HG03097 (cell line): ENCODE measurements around the gene SLC9A8.

Experiments used
- ATAC-seq: cut with Tn5 transposase; IDR thresholded peaks from one replicate; pipeline ENCODE4 v1.9.1; 2021; ENCODE audit not compliant: unreplicated experiment, low FRiP score

SLC9A8 gene

DNA sequence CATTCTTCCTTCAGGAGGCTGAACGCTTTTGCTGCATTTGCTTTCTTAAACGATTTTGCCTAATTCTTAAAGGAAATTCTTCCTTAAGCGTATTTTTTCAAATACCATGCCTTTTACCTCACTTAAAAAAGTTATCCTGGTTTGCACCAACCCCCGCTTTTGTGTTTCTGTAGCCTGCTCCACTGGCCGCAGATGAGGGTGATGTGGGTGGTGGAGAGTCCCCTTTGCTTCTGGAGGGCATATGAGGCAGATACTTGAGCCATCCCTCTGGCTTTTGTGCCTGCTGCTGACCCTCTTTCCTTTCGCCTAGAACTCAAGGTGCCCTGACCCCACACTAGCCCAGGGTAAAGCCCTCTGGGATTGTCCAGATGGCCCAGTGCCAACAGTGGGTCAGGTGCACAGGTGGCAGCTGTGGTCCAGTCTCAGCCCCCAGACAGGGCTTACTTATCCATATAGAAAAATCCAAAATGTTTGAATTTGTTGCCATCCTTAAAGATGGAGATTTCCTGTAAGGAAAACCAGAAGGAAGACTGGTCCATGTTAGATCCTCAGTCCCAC is 58.8 kb downstream of the SLC9A8 start:
- no peak for ATAC-seq

DNA sequence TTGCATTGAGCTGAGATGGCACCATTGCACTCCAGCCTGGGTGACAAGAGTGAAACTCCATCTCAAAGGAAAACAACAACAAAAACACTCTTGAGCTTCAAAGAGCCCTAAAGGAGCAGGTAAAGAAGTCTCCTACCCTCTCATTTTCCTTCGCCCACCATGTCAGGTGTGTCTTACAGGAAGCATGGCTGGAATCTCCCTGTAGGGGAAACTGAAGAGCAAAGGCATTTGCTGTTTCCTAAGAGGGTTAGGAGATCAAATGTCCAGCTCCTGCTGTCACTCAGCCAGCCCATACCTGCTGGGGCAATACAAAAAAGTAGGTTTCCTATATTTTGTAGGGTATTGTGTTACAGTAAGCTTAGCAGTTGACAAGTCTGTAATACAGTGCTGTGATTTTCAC is 59.4 kb downstream of the SLC9A8 start:
- ATAC-seq, result no peak

DNA sequence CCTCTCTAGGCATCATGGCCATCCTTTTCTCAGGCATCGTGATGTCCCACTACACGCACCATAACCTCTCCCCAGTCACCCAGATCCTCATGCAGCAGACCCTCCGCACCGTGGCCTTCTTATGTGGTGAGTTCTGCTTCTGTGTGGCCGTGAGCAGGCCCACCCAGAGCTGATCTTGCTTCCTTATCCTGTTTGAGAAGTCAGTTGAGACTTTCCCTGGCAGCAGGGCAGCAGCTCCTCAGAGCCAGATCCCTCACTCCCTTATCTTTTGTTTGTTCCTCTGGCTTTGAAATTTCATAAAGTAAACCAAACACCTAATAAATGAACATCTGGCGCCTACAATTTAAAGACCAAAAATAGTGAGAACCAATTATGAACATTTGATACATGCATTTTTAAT is 62.1 kb downstream of the SLC9A8 start:
- no peak for ATAC-seq

DNA sequence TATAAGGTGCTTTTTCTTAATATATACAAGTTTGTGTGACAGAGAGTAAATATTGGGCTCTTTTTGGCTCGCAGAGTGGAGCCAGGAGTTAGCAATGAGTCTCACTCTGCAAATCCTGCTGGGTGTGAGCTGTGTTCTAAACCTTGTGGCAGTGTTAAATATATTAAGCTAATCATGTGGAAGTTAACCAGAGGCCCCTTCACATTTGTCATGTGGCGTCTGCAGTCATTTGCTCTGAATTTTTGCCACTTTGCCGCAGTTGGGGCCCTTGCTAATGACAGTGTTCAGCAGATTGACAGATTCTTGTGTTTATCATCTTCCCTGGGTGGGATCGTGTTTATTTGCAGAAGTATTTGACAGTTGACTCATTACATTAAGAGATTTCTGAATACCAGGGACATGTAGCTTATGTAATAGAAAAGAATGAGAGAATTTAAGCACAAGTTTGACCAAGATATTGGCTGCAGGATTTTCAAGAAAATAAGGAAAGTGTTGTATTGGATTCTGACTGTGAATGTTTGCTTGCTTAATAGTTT is 64.8 kb downstream of the SLC9A8 start:
- no peak for ATAC-seq

DNA sequence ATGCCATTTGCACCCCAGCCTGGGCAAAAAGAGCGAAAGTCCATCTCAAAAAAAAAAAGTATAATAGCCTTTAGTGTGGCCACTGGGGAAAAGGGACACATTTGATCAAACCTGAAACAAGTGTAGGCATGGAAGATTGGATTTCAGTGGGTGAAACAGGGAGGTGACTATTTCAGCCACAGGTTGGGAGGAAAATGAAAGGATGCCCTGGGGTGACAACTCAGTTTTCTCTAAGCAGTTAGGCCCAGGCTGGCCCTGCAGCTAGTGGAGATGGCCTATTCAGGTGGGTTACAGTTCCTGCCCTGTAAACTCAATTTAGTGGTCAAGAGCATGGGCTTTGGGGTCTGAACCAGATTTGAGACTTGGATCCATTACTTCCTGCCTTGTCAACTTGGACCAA is 66.3 kb downstream of the SLC9A8 start:
- ATAC-seq, result no peak

DNA sequence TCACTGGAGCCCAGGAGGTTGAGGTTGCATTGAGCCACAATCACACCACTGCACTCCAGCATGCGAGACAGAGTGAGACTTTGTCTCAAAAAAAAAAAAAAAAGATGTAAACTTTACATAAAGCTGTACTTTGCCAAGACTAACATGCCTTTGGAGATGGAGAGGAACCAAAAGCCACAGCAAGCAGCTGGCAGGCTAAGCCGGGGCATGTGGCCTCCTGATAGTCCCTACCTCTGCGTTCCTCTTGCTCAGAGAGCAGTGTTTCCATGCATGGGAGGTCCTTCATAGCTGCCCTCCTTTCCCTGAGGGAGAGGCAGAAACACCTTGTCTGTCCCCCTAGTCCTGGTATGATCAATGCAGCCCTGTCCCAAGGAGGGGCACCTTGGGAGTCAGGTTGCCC is 67.5 kb downstream of the SLC9A8 start:
- ATAC-seq, result no peak

DNA sequence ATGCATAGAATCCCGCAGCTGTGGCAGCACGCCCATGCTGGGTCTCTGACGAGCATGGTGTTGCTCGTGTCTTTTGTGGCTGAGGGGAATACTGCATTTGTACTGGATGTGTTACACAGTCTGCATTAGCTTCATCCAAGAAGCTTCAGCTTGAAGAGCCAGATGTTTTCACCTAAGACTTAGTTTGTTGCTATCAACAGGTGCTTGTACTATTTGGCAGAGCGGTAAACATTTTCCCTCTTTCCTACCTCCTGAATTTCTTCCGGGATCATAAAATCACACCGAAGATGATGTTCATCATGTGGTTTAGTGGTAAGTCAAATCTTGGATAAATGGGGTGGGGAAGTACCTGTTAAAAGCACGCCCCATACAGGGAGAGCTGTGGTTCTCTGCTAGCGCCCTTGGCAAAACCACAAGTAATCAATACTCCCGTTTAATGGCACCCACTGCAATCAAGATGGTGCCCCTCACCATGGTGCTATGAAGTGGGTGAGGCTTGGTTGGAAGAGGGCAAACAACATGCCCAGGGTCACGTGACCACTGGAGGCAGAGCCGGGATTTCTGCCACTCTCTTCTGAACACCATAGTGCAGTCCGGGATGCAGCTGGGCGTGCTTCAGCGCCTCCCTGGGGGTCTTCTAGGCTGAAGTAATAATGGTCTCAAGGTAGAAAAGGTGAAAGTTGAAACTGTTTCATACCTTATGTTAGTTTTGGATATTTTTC is 68.3 kb downstream of the SLC9A8 start:
- no peak for ATAC-seq

DNA sequence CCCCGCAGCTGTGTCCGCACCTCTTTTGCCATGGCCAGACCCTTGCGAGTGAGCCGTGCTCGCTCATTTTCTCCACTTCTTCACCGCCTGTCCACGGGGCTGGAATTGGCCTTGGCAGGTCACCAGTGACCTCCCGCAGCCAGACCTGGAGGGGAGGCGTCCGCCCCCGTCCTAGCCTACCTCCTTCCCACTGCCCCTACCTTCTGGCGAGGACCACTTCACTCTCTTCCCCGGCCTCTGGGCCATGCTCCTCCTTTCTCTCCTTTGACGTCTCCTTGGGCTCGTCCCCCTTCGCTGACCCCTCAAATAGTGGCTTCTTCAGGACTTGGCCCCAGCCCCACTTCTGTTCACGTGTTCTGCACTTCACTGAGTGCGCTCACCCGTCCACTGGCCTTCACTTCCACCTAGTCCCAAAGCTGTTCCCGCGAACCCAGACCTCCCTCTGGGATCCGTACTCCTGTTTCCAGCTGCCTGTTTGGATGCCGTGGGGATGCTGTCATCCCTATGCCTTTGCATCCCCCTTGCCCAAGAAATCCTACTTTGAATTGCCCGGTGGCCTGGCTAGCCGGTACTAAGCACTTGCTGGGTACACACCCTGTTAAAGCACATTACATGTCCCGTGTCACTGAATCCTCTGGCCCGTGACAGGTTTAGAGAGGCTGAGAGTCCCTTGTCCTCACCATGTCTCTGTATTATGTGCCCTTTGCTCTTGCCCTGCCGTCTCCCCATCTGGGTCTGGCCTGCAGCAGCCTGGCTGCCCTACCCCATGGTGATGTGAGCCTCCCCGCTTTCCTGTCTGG is 69.7 kb downstream of the SLC9A8 start:
- no peak for ATAC-seq

DNA sequence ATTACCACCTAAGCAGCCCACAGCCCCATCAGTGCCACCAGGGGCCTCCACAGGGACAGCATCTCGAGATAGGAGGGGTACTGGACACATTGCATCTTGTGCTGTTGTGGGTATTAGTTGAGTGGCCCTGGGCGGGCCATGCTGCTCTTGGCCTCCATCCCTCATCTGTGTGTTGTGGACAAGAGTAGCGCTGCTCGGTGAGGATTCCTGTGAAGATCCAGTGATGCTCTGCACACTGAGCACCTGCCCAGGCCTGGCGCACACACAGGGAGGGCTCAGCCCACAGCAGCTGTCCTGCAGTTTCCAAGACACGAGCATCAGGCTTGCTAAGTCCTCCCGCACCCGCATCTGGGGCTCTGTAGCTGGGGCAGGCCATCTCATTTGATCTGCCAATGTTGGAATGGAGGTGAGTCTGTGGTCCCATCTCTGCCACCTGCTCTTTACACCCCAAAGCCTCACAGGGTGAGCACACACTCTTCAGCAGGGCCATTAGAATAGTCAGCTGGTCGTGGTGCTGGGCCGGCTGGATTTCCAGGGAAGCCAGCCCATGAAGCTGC is 70.7 kb downstream of the SLC9A8 start:
- no peak for ATAC-seq

DNA sequence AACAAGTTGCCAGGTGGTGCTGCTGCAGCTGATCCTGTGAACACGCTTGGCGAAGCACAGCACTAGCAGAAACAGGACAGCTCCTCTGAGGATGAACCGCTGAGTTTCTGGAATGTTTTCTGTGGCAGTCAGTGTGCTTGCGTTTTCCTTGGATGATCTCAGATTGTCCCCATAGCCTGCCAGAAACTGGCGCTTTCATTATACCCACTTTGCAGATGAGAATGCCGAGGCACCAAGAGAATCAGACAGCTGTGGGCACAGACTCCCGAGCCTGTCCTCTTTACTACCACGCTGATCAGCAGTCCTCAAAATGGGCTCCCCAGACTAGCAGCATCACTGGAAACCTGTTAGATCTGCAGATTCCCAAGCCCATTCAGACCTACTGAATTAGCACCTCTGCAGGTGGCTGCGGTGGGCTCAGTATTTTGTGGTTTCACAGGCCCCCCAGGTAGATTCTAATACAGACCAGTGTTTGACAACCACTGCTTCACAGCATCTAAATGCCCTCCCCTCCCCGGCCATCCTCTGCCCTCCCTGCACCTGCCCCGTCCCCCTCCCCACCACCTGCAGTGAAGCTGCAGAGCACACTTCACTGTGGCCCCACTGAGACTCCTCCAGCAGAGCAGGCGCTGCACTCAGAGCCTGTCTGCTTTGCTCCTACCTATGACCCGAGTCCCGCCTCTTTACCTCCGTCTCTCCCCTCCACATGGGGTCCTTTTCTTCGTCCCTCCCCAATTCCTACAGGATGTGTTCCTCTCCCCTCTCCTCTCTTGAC is 73.1 kb downstream of the SLC9A8 start:
- no peak for ATAC-seq

DNA sequence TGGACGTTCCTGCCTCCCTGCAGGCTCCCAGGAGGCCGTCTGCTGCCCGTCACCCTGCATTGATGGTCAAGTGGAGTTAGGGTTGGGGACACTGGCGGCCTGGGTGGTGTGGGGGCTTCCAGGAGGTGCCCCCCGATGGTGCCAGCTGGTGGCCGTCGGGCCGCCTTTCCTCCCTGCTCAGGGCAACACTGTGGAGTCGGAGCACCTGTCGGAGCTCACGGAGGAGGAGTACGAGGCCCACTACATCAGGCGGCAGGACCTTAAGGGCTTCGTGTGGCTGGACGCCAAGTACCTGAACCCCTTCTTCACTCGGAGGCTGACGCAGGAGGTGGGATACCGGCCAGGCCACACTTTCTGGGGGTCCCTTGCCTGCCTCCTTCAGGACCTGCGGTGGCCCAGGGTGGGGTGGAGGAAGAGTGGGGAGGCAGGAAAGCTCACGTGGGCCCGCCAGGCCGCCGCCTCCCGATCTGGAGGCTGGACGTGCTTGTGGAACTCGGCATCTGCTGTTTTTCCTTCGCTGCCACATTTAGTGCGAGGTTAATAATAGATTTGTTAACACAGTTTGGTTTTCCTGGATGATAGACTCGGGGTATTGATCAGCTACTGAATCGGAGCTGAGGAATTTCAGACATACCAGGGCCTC is 74.1 kb downstream of the SLC9A8 start:
- no peak for ATAC-seq

DNA sequence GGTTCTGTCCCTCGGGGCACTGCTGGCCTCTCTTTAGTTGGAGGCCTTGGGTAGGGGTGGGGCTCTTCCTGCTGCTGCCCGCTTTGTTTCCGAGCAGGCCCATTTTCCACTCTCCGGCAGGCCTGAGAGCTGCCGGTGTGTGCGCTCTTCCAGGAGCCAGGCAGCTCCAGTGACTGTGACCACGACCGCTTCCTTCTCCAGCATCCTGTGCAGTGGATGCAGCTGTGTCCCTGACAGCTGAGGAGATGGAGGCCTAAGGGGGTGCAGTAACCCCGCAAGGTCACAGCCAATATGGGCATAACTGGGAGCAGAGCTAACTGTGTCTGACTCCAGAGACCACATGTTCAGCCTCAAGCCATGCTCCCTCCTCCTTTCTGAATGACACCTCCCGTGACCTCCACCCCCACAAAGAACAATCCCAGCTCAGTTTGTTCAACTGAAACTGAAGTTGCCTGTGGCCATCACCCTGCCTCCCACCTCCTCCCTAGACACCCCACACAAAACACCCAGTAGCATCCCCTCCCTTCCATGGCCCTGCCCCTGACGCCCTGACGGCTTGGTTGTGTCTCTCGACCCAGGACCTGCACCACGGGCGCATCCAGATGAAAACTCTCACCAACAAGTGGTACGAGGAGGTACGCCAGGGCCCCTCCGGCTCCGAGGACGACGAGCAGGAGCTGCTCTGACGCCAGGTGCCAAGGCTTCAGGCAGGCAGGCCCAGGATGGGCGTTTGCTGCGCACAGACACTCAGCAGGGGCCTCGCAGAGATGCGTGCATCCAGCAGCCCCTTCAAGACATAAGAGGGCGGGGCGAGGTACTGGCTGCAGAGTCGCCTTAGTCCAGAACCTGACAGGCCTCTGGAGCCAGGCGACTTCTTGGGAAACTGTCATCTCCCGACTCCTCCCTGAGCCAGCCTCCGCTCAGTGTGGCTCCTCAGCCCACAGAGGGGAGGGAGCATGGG is 74.9 kb downstream of the SLC9A8 start:
- ATAC-seq, result no peak

DNA sequence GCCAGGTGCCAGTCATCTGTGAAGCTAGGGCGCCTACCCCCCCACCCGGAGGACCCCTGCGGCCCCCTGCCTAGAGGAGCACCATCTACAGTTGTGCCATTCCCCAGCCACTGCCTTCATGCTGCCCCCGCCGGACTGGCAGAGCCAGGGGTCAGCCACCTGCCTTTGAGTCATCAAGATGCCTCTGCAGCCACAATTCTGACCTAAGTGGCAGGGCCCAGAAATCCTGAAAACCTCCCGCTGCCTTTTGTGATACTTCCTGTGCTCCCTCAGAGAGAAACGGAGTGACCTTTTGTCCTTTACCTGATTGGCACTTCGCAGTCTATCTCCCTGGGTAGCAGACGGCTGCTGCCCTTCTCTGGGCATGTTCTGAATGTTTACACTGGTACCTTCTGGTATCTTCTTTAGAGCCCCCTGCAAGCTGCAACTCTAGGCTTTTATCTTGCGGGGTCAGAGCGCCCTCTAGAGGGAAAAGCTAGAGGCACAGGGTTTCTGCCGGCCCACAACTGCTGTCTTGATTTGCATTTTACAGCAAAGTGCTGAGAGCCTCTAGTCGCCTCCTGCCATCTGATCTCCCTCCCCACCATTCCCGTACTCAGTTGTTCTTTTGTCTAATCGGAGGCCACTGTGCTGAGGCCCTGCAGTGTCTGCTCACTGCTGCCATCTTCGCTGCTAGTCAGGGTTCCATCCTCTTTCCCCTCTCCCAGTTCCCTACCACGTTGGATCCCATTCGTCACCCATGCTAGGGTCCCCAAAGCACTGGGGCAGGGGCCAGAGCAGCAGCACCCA is 75.8 kb downstream of the SLC9A8 start:
- no peak for ATAC-seq

DNA sequence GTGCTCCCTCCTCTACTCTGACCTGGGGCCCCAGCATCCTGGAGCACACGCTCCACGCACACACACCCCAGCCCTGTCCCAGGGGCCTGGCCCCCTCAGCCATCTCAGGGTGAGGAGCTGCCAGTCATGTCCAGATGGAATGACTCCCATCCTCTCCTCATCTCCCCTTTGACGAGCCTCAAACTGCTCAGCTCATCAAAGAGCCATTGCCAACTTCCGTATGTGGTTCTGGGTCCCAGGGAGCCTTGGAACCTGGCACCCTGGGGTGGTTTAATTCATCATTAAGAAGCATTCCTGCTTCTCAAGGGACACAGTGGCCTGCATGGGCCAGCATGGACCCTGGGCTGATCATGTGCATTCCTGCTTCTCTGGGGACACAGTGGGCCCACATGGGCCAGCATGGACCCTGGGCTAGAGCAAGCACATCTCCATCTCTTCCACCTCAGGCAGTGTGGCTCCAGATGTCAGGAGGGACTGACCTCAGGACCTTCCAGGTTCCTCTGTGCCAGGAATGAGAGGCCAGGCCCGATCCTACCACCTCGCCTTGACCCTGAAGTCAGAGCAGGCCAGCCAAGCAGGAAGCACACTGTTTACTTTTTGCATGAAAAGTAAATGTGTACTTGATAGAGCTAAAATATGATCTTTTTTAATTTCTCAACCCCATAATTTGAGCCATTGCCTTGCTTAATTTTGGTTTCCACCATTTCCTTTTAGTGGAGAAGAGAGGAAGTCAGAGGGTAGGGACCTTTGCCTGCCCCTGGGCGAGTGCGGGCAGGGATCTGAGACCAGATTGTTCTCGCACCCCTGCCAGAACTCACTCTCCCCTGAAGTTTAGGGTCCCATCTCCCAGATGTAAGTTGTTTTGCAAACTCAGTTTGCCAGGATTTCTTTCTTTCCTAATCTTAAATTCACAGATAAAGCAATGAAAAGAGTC is 76.6 kb downstream of the SLC9A8 start:
- ATAC-seq, result no peak

DNA sequence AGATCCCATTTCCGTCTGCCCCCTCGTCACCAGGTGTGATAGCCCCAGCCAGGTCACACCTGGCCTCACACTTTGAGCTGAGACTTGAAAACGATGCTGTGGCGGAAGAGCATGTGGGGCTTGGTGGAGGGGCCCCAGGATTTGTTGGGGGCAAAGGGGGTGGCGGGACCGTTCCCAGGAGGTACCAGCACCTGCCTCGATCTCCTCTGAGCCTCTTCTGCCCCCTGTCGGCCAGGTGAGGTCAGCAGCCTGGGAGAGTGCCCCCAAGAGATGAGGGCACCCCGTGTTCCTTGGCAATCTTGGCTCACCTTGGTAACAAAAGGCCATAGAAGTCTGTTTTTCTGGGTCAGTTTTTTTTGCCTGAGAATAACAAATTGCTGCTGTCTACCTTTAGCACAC is 77.3 kb downstream of the SLC9A8 start:
- ATAC-seq, result no peak

DNA sequence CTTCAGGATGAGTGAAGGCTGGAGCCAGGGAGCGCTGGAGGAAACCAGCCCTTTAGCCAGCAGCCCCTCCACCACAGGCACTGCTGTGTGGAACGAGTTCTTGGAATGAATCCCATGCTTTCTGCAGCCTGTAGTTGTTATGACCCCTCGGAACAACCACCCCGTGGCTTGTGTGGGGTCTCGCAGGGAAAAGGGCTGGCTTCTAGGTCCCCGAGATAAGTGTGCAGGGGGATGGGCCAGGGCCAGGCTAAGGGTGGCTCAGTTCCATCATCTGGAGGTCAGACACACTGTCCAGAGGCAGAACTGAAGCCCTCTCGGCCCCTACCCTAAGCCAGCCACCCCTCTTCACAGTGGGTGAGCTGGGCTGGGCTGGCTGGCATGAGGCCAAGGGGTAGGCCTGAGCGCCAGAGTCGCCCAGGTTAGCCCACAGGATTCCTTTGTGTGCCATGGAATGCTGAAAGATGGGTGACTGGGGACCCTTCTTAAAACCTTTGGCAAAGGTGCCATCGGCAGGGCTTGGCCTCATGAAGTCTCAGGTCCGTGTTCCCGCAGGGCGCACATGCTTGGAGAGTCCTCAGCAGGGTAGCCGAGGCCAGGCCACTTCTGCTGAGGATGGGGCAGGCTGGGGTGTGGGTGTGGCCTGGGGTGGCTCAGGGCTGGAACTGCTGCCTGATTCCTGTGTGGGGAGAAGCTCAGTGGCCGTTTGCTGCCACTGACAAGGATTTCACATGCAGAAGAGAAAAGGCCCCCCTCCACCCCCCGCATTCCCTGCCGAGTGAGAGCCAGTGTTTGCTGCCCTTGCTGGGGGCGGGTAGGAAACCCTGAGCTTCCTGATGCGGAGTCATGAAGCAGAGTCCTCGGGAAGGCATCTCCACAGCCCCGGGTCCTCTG is 78.1 kb downstream of the SLC9A8 start:
- no peak for ATAC-seq
